MCF 10A (cell line): ENCODE data around the gene MLYCD. TPM values are rescaled to one million over a fixed set of nuclear protein-coding genes. Genes with fewer than 3 reads are reported as not detected.

Experiments used
- BruUV-seq: library from RNA; stranded (reverse); fragments of 400-500 nt; replicated peaks from 2 replicates; lab custom pipeline; 2021; lab: Mats Ljungman, UMichigan
- CTCF ChIA-PET: fragments of 300-600 bp; sonication (Branson Sonifier 250); formaldehyde crosslinking; extraction: SDS; loops from one replicate; lab custom pipeline; 2021; ENCODE audit warnings: antibody characterized with exemption, inconsistent platforms; lab: Yijun Ruan, JAX
- POLR2A ChIA-PET: fragments of 300-600, 350-650 bp; sonication (Branson Sonifier 250); formaldehyde crosslinking; extraction: SDS; loops from one replicate; lab custom pipeline; 2020; ENCODE audit warnings: antibody characterized with exemption, inconsistent platforms; lab: Yijun Ruan, JAX
- DNase-seq: peaks from one replicate; pipeline ENCODE4 v3.0.0-alpha.2; 2018; ENCODE audit not compliant: unreplicated experiment
- H3K27ac Mint-ChIP-seq: one replicate; pipeline ENCODE4 v1.8.0; 2022; ENCODE audit warnings: mild to moderate bottlenecking, low read depth, mixed read lengths; ENCODE audit not compliant: unreplicated experiment
- H3K27me3 Mint-ChIP-seq: one replicate; pipeline ENCODE4 v1.8.0; 2022; ENCODE audit warnings: mixed read lengths; ENCODE audit not compliant: insufficient read depth, unreplicated experiment
- H3K36me3 Mint-ChIP-seq: one replicate; pipeline ENCODE4 v1.8.0; 2022; ENCODE audit warnings: mild to moderate bottlenecking, moderate library complexity, mixed read lengths; ENCODE audit not compliant: insufficient read depth, unreplicated experiment
- H3K4me1 Mint-ChIP-seq: one replicate; pipeline ENCODE4 v1.8.0; 2022; ENCODE audit warnings: mixed read lengths; ENCODE audit not compliant: insufficient read depth, unreplicated experiment
- H3K4me3 Mint-ChIP-seq: one replicate; pipeline ENCODE4 v1.8.0; 2022; ENCODE audit warnings: mild to moderate bottlenecking, moderate library complexity, mixed read lengths; ENCODE audit not compliant: unreplicated experiment
- H3K9me3 Mint-ChIP-seq: one replicate; pipeline ENCODE4 v1.8.0; 2022; ENCODE audit warnings: mixed read lengths; ENCODE audit not compliant: unreplicated experiment
- intact Hi-C: fragments of 100-400 bp; cut with micrococcal nuclease; formaldehyde crosslinking; loops from 2 replicates; pipeline ENCODE4 v1.14.1; 2022
- total RNA-seq: library from RNA; stranded (reverse); gene quantifications from 2 replicates; pipeline ENCODE4 v1.2.3, GENCODE V29; 2022
- TF ChIP-seq, protein P1 (sequence below): fragments of 200-600 bp; IDR thresholded peaks from one replicate; pipeline ENCODE4 v1.8.0; 2022; ENCODE audit warnings: antibody characterized with exemption, mild to moderate bottlenecking; ENCODE audit not compliant: unreplicated experiment

Gene MLYCD
- total RNA-seq, 1 experiment from 2014 or later, result 2.5 TPM

GRCh38 chr16:83923581-83924365, 24.9 kb downstream of the MLYCD start:
- Mint-ChIP-seq H3K4me3 (no peak overlapping the region), H3K27ac (no peak overlapping the region), H3K27me3 (no peaks in the 10 kb centered on the region), H3K9me3 (peaks cover 5% of the 10 kb centered on the region), H3K36me3 (peaks cover 21% of the 10 kb centered on the region), H3K4me1 (peaks cover 5% of the 10 kb centered on the region)
- no TSS peak for BruUV-seq
- POLR2A ChIA-PET, result no interaction called here
- TF ChIP-seq, protein P1, sequence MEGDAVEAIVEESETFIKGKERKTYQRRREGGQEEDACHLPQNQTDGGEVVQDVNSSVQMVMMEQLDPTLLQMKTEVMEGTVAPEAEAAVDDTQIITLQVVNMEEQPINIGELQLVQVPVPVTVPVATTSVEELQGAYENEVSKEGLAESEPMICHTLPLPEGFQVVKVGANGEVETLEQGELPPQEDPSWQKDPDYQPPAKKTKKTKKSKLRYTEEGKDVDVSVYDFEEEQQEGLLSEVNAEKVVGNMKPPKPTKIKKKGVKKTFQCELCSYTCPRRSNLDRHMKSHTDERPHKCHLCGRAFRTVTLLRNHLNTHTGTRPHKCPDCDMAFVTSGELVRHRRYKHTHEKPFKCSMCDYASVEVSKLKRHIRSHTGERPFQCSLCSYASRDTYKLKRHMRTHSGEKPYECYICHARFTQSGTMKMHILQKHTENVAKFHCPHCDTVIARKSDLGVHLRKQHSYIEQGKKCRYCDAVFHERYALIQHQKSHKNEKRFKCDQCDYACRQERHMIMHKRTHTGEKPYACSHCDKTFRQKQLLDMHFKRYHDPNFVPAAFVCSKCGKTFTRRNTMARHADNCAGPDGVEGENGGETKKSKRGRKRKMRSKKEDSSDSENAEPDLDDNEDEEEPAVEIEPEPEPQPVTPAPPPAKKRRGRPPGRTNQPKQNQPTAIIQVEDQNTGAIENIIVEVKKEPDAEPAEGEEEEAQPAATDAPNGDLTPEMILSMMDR, result no peak
- DNase-seq, result no peak
- intact Hi-C loops, result no loop called here
- CTCF ChIA-PET, result interaction anchor here (0.5 to 4.1 kb wide), 6 partner anchors 11 to 382 kb away, joined by 3 to 15 read pairs (median 4); no protein-coding TSS in a partner anchor

DNA sequence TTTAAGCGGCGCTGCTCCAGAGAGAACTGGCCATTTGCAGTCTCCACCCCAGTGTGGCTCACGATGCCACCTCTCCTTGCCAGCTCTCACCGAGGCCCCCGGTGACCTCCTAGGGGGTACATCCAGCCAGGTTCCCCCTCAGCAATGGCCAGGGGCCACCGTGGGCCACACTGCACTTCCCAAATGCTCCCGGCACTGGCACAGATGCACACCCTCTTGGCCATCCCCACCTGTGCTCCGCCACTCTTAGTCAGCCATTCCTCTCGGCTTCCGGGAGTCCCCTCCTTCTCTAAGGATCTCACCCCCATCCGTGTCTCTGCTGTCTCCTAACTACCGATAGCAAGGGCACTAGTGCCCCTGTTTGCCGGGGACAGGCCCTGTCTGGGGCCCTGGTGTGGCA, 25.8 kb downstream of the MLYCD start:
- peaks cover 5% of the 10 kb centered on the region for H3K4me1 Mint-ChIP-seq
- H3K4me3 Mint-ChIP-seq, result no peak overlapping the region
- TF ChIP-seq, protein P1, result no peak
- H3K27ac Mint-ChIP-seq, result no peak overlapping the region
- DNase-seq, result no peak
- H3K9me3 Mint-ChIP-seq, result no peaks in the 10 kb centered on the region
- H3K27me3 Mint-ChIP-seq, result no peaks in the 10 kb centered on the region
- CTCF ChIA-PET, result interaction anchor here (0.5 to 4.1 kb wide), 7 partner anchors 12 to 381 kb away, joined by 3 to 15 read pairs (median 4); no protein-coding TSS in a partner anchor
- H3K36me3 Mint-ChIP-seq, result peaks cover 21% of the 10 kb centered on the region
- BruUV-seq, result no TSS peak
- POLR2A ChIA-PET, result no interaction called here
- intact Hi-C loops, result no loop called here

- POLR2A ChIA-PET, result interaction anchor here (0.6 to 5.2 kb wide), 2 partner anchors 28 to 242 kb away, joined by 3 to 58 read pairs; partner anchors contain the start of gene OSGIN1
- H3K27me3 Mint-ChIP-seq, result no peaks in the 10 kb centered on the region
- TF ChIP-seq, protein P1, result no peak
- H3K36me3 Mint-ChIP-seq, result peaks cover 21% of the 10 kb centered on the region
- H3K9me3 Mint-ChIP-seq, result no peaks in the 10 kb centered on the region
- H3K27ac Mint-ChIP-seq, result no peak overlapping the region
- CTCF ChIA-PET, result interaction anchor here (0.8 to 5.3 kb wide), 9 partner anchors 11 to 143 kb away, joined by 3 to 71 read pairs (median 6); partner anchors contain the start of gene OSGIN1
- intact Hi-C loops, result no loop called here
- no peak for DNase-seq
- no TSS peak for BruUV-seq
- no peak overlapping the region for H3K4me3 Mint-ChIP-seq
- peaks cover 5% of the 10 kb centered on the region for H3K4me1 Mint-ChIP-seq
These were observed 26.4 kb downstream of the MLYCD start for GRCh38 chr16:83925095-83925905.
